Activated CD4-positive, alpha-beta T cell treated with anti-CD3 and anti-CD28 coated beads, Interleukin-2, Interleukin-6, amounts not matched to agents 100 ng/mL and 50 ng/mL, durations not matched to agents 16 hours and 8 hours (primary cell): Measurements from ENCODE around the gene SIRT2.
A peak's percentile ranks its signal among the peaks of the same experiment; 100 is the strongest.
"Not testable (repeated sequence)": the region's sequence is repeated elsewhere in the genome, so short reads cannot be mapped to it uniquely, and the experiment has no call there.

Experiments
- DNase-seq: peaks from one replicate; pipeline ENCODE4 v3.0.0-alpha.2; 2020

The SIRT2 gene

GRCh38 chr19:38842439-38843174 lies 56.8 kb downstream of the SIRT2 start:
- peak; percentile 77 for DNase-seq

GRCh38 chr19:38841787-38842438 lies 57.5 kb downstream of the SIRT2 start:
- DNase-seq: no peak

- no peak for DNase-seq
These were observed 58.1 kb downstream of the SIRT2 start for GRCh38 chr19:38841180-38841766.

GRCh38 chr19:38840583-38840968 lies 58.8 kb downstream of the SIRT2 start:
- DNase-seq: no peak

- no peak for DNase-seq
These were observed 59.4 kb downstream of the SIRT2 start for GRCh38 chr19:38839816-38840582.

GRCh38 chr19:38838986-38839761 lies 60.2 kb downstream of the SIRT2 start:
- DNase-seq: no peak

GRCh38 chr19:38838208-38838985 lies 61.0 kb downstream of the SIRT2 start:
- DNase-seq: no peak

GRCh38 chr19:38837656-38838121 lies 61.7 kb downstream of the SIRT2 start:
- DNase-seq: no peak

- DNase-seq: no peak
These were observed 62.3 kb downstream of the SIRT2 start for GRCh38 chr19:38836983-38837626.

GRCh38 chr19:38836159-38836982 lies 63.0 kb downstream of the SIRT2 start:
- no peak for DNase-seq

GRCh38 chr19:38834590-38834989 lies 64.8 kb downstream of the SIRT2 start:
- no peak for DNase-seq

GRCh38 chr19:38834104-38834490 lies 65.3 kb downstream of the SIRT2 start:
- DNase-seq: no peak

- DNase-seq: no peak
These were observed 66.4 kb downstream of the SIRT2 start for GRCh38 chr19:38833092-38833425.

GRCh38 chr19:38831142-38831605 lies 68.2 kb downstream of the SIRT2 start:
- DNase-seq: peak; percentile 47

GRCh38 chr19:38830039-38830733 lies 69.2 kb downstream of the SIRT2 start:
- no peak for DNase-seq

- not testable (repeated sequence) for DNase-seq
These were observed 70.2 kb downstream of the SIRT2 start for GRCh38 chr19:38829203-38829602.
